HG03280 (cell line): ENCODE data around the gene LCN6.
"Not testable (repeated sequence)": the region's sequence is repeated elsewhere in the genome, so short reads cannot be mapped to it uniquely, and the experiment has no call there.

ENCODE experiments used
- ATAC-seq: cut with Tn5 transposase; IDR thresholded peaks from one replicate; pipeline ENCODE4 v1.9.1; 2021; ENCODE audit warnings: mild to moderate bottlenecking, moderate library complexity; ENCODE audit not compliant: unreplicated experiment

Gene LCN6

DNA sequence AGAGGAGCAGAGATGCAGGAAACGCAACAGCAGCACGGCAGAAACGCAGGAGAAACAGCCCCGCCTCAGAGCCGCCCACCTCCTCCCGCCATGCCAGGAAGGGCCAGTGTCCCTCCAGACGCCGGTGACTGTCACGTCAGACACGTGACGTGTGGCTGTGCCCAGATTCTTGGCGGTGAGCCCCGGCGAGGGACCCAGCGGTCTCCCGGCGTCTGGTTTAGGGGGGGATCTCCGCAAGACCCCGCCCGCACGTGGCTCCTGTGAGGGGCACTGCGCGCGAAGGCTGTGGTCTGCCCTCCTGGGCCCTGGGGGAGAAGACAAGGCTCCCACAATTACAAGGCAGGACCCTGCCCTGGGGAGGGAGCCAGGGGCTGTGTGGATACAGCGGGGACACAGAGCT lies 12.1 kb upstream of the LCN6 start:
- ATAC-seq: no peak

DNA sequence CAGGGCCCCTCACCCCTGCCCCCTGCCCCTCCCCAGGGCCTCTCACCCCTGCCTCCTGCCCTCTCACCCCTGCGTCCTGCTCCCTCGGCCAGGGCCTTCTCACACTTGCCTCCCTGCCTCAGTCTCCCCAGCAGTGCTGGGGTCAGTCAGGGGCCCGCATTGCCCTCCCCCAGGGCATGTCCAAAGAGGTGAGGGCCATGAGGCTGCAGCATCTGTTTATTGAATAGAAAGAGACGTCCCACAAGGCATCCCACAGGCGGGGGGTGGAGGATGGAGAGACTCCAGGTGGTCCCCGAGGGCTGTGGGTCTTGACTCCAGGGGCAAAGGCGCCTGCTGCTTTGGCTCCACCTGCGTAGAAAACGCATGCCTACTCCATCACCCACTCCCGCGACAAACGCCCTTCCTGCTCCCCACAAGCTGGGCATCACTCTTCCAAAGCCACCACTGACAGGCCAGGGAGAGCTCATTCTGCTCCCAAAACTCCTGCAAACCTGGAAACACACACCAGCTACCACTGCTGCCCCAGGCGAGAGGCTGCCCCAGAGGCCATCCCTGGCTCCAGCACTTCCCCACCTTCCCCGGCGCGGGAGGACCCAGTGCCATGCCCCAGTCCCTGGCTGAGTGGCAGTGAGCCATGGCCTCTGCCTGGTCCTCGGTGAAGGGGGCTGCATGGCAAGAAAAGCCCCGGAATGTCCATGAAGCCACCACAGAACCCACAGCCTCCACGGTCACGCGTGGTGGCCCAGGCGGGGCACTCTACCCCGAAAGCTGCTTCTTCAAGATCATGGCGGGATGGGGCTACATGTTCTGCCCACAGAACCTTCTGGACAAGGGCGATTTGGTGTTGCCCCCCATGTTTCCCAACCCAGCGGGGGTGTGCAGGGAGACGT lies 11.4 kb upstream of the LCN6 start:
- no peak for ATAC-seq

GRCh38 chr9:136759001-136759400 lies 10.7 kb upstream of the LCN6 start:
- ATAC-seq: no peak

DNA sequence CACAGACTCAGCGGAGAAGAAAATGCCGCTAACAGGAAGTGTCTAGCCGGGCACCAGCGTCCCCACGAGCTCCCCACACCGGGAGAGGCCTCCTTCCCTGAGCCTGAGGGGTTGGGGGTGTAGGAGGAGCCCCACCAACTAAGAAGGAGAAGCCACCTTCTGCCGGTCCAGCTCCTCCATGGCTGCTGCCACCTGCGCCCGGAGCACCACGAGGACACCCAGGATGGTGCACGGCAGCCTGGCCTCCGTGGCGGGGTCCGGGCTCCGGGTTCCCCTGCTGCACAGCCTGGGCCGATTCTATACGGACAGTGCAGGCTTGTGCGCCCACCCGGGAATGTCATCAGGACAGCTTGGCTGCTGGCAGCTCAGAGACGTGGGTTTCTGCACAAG lies 9.4 kb upstream of the LCN6 start:
- ATAC-seq: no peak

- no peak for ATAC-seq
These were observed 9.0 kb upstream of the LCN6 start for GRCh38 chr9:136757328-136757727.

GRCh38 chr9:136756836-136757235 lies 8.5 kb upstream of the LCN6 start:
- ATAC-seq: no peak

GRCh38 chr9:136756134-136756438 lies 7.8 kb upstream of the LCN6 start:
- no peak for ATAC-seq

DNA sequence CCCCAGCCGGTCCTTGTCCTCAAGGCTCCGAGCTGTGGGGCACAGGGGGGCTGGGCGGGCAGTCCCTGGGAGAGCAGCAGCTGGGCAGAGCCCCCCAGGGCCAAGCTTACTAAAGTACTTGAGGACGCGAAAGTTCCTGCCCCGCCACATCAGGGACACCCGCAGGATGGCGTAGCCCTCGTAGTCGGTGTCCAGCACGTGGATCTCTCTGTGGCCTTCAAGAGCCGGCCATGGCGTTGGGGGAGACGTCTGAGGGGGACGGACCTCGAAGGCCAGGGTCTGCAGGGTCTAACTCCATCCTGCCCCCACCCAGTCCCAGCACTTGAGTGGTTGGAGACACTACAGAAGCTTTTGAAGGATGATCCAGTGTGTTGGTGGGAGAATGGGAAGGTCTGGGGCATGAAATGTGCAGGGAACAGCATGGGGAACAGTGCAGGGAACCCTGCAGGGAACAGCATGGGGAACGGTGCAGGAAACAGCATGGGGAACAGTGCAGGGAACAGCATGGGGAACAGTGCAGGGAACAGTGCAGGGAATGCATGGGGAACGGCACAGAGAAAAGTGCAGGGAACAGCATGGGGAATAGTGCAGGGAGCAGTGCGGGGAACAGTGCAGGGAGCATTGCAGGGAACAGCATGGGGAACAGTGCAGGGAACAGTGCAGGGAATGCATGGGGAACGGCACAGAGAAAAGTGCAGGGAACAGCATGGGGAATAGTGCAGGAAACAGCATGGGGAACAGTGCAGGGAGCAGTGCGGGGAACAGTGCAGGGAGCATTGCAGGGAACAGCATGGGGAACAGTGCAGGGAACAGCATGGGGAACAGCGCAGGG lies 7.2 kb upstream of the LCN6 start:
- not testable (repeated sequence) for ATAC-seq

- no peak for ATAC-seq
These were observed 6.4 kb upstream of the LCN6 start for GRCh38 chr9:136754626-136755301.

DNA sequence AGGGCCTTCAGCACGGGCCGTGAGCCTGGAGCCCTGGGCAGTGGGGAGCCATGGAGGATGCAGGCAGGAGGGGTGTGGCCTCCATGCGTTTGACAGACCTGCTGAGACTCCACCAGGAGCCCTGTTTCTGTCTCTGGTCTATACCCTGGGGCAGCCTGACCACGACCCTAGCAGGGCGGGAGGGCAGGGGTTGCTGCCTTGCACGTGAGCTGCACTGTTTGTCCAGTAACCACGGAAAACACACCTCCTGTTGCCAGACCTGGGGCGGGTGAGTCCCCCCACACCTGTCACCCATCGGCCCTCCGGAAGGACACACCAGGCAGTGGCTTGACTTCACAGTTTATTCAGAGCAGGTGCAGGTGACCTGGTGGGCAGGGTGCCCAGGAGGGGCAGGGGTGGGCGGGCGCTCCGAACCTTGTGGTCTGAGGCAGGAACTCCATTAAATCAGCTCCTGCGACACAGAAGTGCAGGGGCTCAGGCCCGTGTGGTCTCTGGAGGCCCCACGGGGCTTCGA lies 5.8 kb upstream of the LCN6 start:
- no peak for ATAC-seq

DNA sequence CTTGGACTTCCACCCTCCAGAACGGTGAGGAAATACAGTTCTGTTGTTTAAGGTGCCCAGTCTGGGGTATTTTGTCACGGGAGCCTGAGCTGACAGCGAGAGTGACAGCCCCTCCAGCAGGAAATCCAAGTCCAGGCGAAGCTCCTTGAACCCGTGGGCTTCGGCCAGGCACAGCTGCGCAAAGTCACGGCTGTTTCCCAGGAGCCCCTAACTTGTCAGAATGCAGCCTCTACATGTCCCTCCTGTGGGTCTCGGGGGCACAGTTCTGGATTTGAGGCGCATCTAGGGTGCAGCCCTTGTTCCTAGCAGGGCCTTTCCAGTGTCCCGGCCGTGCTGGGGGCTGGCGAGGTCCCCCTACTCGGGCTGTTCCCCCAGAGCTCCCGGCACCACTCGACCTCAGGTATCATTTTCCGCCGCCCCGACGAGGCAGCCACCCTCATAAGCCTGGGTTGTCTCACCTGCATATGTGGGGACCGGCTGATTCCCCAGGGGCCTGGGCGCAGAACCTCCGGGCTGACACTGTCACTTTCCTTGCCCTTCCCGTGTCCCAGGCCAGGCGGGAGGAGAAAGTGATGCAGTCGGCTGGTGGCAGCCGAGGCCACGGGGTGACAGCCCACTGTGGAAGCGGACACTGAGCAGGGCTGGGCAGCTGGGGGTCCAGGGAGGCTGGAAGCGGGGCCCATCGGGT lies 5.2 kb upstream of the LCN6 start:
- ATAC-seq: no peak

GRCh38 chr9:136751814-136752213 lies 3.5 kb upstream of the LCN6 start:
- ATAC-seq: no peak

GRCh38 chr9:136751244-136751643 lies 2.9 kb upstream of the LCN6 start:
- no peak for ATAC-seq

DNA sequence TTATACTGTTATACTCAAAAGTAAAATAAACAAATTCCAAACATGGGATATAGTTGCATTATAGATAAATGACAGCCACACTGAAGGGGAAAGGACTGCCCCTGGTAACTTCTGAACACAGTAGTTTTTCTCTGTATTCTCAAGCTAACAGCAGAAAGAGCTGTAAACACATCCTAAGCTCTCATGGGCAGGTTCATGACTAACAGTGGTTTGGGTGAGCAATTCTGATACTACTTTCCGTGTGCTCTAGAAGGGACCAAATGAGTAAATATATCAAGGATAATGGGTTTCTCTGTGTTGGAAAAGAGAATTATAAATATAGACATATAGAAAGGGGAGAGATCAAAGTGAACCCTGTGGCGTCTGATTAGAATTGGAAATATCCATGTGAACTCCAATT lies 2.2 kb upstream of the LCN6 start:
- no peak for ATAC-seq

DNA sequence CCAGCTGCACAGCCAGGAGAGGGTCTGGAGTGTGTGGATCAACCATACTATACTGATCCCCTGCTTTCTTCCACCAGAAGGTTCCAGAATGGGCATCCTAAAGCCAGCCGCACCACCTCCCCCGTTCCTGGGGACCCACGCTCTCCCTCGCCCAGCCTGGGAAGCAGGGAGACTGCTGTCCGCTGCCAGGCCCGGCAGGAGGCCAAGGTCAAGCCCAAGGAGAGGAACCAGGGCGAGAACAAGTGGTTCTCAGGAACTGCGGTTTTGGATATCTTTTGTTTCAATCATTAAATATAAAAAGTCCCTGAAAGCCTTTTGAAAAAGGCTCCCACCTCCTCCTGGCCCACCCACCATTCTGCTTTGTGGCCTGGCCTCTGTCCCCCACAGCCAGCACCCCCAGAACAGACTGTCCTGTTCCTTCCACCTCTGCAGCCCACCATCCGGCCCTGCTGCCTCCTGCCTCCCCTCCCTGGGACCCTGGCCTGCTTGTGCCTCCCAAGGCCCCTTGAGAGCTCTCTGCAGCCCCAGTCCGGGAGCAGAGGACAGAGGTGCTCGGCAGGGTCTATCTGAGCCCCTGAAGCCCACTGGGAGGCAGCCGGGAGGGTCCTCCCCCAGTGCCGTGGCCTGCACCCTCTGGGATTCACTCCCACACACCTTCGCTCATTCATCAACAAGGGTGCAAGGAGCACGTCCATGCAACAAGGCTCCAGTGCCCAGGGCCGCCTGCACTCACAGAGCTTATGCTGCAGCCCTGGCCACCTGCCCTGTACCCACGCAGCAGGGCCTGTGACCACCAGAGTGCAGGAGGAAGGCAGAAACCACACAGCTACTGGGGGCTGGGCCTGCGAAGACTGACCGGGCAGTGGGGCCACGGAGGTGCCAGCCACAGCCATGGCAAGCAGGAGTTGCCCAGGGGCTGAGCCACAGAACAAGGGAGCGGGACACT lies 614 bp upstream of the LCN6 start:
- ATAC-seq: no peak

DNA sequence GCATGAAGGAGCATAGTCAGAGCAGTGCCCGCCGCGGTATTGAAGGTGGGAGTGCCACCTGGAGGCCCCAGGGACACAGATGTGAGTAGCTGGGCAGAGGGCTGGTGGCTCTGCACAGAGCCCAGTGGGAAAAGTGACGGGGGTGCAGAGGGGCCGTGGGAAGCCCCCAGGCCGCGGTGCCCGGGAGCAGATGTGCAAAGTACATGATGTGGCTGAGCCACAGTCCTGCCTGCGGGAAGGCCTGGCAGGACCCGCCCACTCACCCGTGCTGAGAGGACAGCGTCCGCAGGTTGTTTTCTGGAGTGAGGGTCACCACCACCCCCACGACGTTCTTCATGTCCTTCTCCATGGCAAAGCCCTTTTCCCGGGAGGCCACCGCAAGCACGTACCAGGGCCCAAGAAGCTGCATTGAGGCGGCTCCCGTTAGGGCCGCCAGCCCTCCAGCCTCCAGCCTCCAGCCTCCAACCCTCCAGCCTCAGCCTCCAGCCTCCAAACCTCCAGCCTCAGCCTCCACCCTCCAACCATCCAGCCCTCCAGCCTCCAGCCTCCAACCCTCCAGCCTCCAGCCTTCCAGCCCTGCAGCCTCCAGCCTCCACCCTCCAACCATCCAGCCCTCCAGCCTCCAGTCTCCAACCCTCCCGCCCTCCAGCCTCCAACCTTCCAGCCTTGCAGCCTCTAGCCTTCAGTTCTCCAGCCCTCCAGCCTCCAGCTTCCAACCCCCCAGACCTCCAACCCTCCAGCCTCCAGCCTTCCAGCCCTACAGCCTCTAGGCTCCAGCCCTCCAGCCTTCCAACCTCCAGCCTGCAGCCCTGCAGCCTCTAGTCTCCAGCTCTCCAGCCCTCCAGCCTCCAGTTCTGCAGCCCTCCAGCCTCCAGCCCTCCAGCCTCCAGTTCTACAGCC lies 914 bp downstream of the LCN6 start:
- no peak for ATAC-seq

- no peak for ATAC-seq
These were observed 1.7 kb downstream of the LCN6 start for GRCh38 chr9:136746621-136747020.

DNA sequence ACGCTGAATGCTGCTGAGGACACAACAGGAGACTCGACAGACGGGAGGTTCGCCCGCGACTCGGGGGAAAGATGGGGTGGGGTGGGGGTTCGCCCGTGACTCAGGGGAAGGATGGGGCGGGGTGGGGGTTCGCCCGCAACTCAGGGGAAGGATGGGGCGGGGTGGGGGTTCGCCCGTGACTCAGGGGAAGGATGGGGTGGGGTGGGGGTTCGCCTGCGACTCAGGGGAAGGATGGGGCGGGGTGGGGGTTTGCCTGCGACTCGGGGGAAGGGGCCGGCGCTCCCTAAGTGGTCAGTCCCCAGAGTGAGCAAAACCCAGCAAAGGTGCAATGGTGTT lies 2.2 kb downstream of the LCN6 start:
- ATAC-seq: no peak
